ENCODE data around the gene DGAT2L6. TPM values are rescaled to one million over a fixed set of nuclear protein-coding genes. Genes with fewer than 3 reads are reported as not detected.

Gene DGAT2L6
- total and polyA plus RNA-seq, 2 experiments from 2014 or later = not detected

DNA sequence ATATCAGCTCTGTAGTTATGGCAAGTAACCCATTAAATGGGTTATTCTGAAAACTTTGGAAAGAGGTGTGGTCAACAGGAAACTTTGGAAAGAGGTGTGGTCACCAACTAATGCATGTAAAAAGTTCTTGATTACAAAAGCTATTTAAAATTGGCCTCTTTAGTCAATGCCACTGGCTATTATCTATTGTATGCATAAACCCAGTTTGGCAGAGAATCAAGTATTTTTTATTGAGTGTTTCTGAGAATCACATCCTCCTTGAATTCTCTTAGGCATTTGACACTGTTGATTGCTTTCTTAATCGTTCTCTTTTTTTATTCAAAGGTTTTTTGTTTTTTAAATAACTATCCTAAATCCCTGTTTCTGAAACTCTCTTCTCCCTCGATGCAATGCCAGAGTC lies 75.2 kb downstream of the DGAT2L6 start:
- H3K4me1 ChIP-seq (ENCODE audit: insufficient read depth) = peaks cover 3% of the 10 kb centered on the region; the same call in 1 of the 2 replicates
- Mint-ChIP-seq H3K36me3 (ENCODE audit: low read depth) (no peaks in the 10 kb centered on the region), H3K4me3 (no peak overlapping the region), H3K9me3 (no peaks in the 10 kb centered on the region), H3K4me1 (peaks cover 26% of the 10 kb centered on the region), H3K27ac (no peak overlapping the region), H3K27me3 (ENCODE audit: insufficient read depth, low read depth, poor library complexity) (peaks cover 2% of the 10 kb centered on the region)
- no peak overlapping the region for H2AFZ ChIP-seq
- no peak overlapping the region for H3K4me2 ChIP-seq
- no peak overlapping the region for H3K4me3 ChIP-seq
- H4K20me1 ChIP-seq (replicated peaks; ENCODE audit: insufficient read depth) = no peaks in the 10 kb centered on the region
- TF ChIP-seq, protein P1, sequence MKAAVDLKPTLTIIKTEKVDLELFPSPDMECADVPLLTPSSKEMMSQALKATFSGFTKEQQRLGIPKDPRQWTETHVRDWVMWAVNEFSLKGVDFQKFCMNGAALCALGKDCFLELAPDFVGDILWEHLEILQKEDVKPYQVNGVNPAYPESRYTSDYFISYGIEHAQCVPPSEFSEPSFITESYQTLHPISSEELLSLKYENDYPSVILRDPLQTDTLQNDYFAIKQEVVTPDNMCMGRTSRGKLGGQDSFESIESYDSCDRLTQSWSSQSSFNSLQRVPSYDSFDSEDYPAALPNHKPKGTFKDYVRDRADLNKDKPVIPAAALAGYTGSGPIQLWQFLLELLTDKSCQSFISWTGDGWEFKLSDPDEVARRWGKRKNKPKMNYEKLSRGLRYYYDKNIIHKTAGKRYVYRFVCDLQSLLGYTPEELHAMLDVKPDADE (IDR thresholded peaks at IDR 0.05) = no peak
- TF ChIP-seq JUNB (IDR thresholded peaks at IDR 0.05; ENCODE audit: unreplicated experiment) (no peak), STAT1 (IDR thresholded peaks at IDR 0.05; ENCODE audit: unreplicated experiment) (no peak), EZH2 (IDR thresholded peaks at IDR 0.05; ENCODE audit: low read depth, unreplicated experiment) (no peak), EZH2phosphoT487 (IDR thresholded peaks at IDR 0.05; ENCODE audit: unreplicated experiment) (no peak), POLR2AphosphoS5 (IDR thresholded peaks at IDR 0.05; ENCODE audit: low read depth) (no peak), ZNF331 (CRISPR knock-in tag; IDR thresholded peaks at IDR 0.05; ENCODE audit: low read depth) (no peak), NANOG (IDR thresholded peaks at IDR 0.05; ENCODE audit: borderline replicate concordance) (no peak)
- TF ChIP-seq, protein P2, sequence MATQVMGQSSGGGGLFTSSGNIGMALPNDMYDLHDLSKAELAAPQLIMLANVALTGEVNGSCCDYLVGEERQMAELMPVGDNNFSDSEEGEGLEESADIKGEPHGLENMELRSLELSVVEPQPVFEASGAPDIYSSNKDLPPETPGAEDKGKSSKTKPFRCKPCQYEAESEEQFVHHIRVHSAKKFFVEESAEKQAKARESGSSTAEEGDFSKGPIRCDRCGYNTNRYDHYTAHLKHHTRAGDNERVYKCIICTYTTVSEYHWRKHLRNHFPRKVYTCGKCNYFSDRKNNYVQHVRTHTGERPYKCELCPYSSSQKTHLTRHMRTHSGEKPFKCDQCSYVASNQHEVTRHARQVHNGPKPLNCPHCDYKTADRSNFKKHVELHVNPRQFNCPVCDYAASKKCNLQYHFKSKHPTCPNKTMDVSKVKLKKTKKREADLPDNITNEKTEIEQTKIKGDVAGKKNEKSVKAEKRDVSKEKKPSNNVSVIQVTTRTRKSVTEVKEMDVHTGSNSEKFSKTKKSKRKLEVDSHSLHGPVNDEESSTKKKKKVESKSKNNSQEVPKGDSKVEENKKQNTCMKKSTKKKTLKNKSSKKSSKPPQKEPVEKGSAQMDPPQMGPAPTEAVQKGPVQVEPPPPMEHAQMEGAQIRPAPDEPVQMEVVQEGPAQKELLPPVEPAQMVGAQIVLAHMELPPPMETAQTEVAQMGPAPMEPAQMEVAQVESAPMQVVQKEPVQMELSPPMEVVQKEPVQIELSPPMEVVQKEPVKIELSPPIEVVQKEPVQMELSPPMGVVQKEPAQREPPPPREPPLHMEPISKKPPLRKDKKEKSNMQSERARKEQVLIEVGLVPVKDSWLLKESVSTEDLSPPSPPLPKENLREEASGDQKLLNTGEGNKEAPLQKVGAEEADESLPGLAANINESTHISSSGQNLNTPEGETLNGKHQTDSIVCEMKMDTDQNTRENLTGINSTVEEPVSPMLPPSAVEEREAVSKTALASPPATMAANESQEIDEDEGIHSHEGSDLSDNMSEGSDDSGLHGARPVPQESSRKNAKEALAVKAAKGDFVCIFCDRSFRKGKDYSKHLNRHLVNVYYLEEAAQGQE (IDR thresholded peaks at IDR 0.05; ENCODE audit: unreplicated experiment) = no peak
- TF ChIP-seq, protein P3, sequence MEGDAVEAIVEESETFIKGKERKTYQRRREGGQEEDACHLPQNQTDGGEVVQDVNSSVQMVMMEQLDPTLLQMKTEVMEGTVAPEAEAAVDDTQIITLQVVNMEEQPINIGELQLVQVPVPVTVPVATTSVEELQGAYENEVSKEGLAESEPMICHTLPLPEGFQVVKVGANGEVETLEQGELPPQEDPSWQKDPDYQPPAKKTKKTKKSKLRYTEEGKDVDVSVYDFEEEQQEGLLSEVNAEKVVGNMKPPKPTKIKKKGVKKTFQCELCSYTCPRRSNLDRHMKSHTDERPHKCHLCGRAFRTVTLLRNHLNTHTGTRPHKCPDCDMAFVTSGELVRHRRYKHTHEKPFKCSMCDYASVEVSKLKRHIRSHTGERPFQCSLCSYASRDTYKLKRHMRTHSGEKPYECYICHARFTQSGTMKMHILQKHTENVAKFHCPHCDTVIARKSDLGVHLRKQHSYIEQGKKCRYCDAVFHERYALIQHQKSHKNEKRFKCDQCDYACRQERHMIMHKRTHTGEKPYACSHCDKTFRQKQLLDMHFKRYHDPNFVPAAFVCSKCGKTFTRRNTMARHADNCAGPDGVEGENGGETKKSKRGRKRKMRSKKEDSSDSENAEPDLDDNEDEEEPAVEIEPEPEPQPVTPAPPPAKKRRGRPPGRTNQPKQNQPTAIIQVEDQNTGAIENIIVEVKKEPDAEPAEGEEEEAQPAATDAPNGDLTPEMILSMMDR (conservative IDR thresholded peaks at IDR 0.05; ENCODE audit: low read depth in 2 of 2) = no peak
- TF ChIP-seq, protein P4, sequence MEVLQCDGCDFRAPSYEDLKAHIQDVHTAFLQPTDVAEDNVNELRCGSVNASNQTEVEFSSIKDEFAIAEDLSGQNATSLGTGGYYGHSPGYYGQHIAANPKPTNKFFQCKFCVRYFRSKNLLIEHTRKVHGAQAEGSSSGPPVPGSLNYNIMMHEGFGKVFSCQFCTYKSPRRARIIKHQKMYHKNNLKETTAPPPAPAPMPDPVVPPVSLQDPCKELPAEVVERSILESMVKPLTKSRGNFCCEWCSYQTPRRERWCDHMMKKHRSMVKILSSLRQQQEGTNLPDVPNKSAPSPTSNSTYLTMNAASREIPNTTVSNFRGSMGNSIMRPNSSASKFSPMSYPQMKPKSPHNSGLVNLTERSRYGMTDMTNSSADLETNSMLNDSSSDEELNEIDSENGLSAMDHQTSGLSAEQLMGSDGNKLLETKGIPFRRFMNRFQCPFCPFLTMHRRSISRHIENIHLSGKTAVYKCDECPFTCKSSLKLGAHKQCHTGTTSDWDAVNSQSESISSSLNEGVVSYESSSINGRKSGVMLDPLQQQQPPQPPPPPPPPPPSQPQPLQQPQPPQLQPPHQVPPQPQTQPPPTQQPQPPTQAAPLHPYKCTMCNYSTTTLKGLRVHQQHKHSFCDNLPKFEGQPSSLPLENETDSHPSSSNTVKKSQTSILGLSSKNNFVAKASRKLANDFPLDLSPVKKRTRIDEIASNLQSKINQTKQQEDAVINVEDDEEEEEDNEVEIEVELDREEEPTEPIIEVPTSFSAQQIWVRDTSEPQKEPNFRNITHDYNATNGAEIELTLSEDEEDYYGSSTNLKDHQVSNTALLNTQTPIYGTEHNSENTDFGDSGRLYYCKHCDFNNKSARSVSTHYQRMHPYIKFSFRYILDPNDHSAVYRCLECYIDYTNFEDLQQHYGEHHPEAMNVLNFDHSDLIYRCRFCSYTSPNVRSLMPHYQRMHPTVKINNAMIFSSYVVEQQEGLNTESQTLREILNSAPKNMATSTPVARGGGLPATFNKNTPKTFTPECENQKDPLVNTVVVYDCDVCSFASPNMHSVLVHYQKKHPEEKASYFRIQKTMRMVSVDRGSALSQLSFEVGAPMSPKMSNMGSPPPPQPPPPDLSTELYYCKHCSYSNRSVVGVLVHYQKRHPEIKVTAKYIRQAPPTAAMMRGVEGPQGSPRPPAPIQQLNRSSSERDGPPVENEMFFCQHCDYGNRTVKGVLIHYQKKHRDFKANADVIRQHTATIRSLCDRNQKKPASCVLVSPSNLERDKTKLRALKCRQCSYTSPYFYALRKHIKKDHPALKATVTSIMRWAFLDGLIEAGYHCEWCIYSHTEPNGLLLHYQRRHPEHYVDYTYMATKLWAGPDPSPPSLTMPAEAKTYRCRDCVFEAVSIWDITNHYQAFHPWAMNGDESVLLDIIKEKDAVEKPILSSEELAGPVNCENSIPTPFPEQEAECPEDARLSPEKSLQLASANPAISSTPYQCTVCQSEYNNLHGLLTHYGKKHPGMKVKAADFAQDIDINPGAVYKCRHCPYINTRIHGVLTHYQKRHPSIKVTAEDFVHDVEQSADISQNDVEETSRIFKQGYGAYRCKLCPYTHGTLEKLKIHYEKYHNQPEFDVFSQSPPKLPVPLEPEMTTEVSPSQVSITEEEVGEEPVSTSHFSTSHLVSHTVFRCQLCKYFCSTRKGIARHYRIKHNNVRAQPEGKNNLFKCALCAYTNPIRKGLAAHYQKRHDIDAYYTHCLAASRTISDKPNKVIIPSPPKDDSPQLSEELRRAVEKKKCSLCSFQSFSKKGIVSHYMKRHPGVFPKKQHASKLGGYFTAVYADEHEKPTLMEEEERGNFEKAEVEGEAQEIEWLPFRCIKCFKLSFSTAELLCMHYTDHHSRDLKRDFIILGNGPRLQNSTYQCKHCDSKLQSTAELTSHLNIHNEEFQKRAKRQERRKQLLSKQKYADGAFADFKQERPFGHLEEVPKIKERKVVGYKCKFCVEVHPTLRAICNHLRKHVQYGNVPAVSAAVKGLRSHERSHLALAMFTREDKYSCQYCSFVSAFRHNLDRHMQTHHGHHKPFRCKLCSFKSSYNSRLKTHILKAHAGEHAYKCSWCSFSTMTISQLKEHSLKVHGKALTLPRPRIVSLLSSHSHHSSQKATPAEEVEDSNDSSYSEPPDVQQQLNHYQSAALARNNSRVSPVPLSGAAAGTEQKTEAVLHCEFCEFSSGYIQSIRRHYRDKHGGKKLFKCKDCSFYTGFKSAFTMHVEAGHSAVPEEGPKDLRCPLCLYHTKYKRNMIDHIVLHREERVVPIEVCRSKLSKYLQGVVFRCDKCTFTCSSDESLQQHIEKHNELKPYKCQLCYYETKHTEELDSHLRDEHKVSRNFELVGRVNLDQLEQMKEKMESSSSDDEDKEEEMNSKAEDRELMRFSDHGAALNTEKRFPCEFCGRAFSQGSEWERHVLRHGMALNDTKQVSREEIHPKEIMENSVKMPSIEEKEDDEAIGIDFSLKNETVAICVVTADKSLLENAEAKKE (CRISPR knock-in tag; IDR thresholded peaks at IDR 0.05) = no peak
- H3F3A ChIP-seq (replicated peaks; ENCODE audit: low read depth) = no peaks in the 10 kb centered on the region
- no peaks in the 10 kb centered on the region for H3K79me2 ChIP-seq (replicated peaks; ENCODE audit: insufficient read depth)
- H3K36me3 ChIP-seq (ENCODE audit: insufficient read depth) = no peaks in the 10 kb centered on the region
- DNase-seq (ENCODE audit: low spot score) (no peak), ATAC-seq (no peak)
- H3K27ac ChIP-seq (ENCODE audit: low read depth) = no peak overlapping the region
- H3K9me2 ChIP-seq (ENCODE audit: insufficient read depth) = 0 out of 2 replicates have a peak, but pooled peaks cover 6% of the 10 kb centered on the region
- no peaks in the 10 kb centered on the region for H3K27me3 ChIP-seq (ENCODE audit: insufficient read depth)

All from GM23338 (cell line).